Measurements from ENCODE around the gene PHF3. TPM values are rescaled to one million over a fixed set of nuclear protein-coding genes. Genes with fewer than 3 reads are reported as not detected.
"Not testable (repeated sequence)": the region's sequence is repeated elsewhere in the genome, so short reads cannot be mapped to it uniquely, and the experiment has no call there.

Gene PHF3
- total and polyA plus RNA-seq, 4 donors, result 6.9 to 69.2 (median 32.5) TPM

DNA sequence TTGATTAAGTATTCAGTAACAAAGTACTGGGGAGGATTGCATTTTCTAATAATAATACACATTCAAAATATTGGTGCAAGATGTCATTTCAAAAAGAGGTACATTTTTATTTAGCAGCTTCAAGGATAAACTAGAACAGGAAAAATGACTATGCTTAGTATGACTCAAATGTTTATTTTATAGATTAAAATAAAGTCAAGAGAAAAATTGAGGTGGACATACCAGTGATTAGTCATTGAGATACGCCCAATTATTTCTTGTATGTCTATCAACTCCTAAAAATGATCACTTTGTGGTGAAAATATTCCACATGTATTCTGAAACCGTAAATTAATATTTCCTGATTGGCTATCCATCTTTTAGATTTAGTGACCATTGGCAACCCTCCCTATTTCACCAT is 96.7 kb downstream of the PHF3 start:
- H3K27ac ChIP-seq (ENCODE audit: low read depth in 1 of 2, low read length in 2 of 2), result no peak overlapping the region
- H3K4me1 ChIP-seq (ENCODE audit: control insufficient read depth in 1 of 2, insufficient read depth in 2 of 2, low read length in 2 of 2), result no peaks in the 10 kb centered on the region
- WGBS, 2 donors, result 55 to 68% methylated on average over 2 of the region's 2 CpGs
- DNase-seq, result no peak
- H3K27me3 ChIP-seq (ENCODE audit: control insufficient read depth in 1 of 2, insufficient read depth in 2 of 2, low read length in 1 of 2), result no peaks in the 10 kb centered on the region
- H3K4me3 ChIP-seq (ENCODE audit: low read length in 2 of 2), result no peak overlapping the region
- intact Hi-C loops (cut with DNase I), result no loop called here
- H3K36me3 ChIP-seq (ENCODE audit: control insufficient read depth in 1 of 2, insufficient read depth in 2 of 2, low read length in 1 of 2), result no peaks in the 10 kb centered on the region
- H3K9me3 ChIP-seq (ENCODE audit: control insufficient read depth, low read length), result no peaks in the 10 kb centered on the region
- no peak for ATAC-seq (ENCODE audit: low FRiP score)

DNA sequence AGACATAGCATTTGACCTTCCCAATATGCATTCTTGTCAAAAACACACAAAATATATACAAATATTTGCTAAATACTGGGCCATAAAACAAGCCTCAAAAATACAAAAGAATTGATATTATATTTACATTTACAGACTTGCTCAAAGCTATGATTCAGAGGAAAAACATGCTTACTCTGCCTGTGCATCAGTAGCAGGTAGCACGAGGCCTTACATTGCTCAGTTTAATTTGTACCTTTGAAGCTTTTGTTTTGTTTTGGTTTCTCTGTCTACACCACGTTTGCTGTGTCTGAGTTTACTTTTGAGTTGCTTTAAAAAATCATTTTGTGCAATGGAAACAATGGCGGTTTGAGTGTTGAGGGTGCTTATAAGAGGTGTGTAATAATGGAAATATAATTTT is 99.3 kb downstream of the PHF3 start:
- intact Hi-C loops (cut with DNase I), result no loop called here
- H3K4me1 ChIP-seq (ENCODE audit: control insufficient read depth in 1 of 2, insufficient read depth in 2 of 2, low read length in 2 of 2), result no peaks in the 10 kb centered on the region

DNA sequence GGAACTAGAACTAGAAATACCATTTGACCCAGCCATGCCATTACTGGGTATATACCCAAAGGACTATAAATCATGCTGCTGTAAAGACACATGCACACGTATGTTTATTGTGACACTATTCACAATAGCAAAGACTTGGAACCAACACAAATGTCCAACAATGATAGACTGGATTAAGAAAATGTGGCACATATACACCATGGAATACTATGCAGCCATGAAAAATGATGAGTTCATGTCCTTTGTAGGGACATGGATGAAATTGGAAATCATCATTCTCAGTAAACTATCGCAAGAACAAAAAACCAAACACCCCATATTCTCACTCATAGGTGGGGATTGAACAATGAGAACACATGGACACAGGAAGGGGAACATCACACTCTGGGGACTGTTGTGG is 102.6 kb downstream of the PHF3 start:
- DNase-seq; H3K4me3 ChIP-seq (ENCODE audit: low read length in 2 of 2); intact Hi-C loops (cut with DNase I); H3K27ac ChIP-seq (ENCODE audit: low read depth in 1 of 2, low read length in 2 of 2); H3K36me3 ChIP-seq (ENCODE audit: control insufficient read depth in 1 of 2, insufficient read depth in 2 of 2, low read length in 1 of 2); H3K27me3 ChIP-seq (ENCODE audit: control insufficient read depth in 1 of 2, insufficient read depth in 2 of 2, low read length in 1 of 2); H3K9me3 ChIP-seq (ENCODE audit: control insufficient read depth, low read length); H3K4me1 ChIP-seq (ENCODE audit: control insufficient read depth in 1 of 2, insufficient read depth in 2 of 2, low read length in 2 of 2); ATAC-seq (ENCODE audit: low FRiP score): not testable (repeated sequence)
- WGBS, 2 donors, result 91 to 96% methylated on average over 2 of the region's 2 CpGs

More for the DNA sequence above, 99.3 kb downstream of the PHF3 start:
- DNase-seq, result no peak
- no peak overlapping the region for H3K27ac ChIP-seq (ENCODE audit: low read depth in 1 of 2, low read length in 2 of 2)
- 75 to 77% methylated on average over 3 of the region's 3 CpGs for WGBS, 2 donors
- no peak for ATAC-seq (ENCODE audit: low FRiP score)
- no peak overlapping the region for H3K4me3 ChIP-seq (ENCODE audit: low read length in 2 of 2)
- H3K36me3 ChIP-seq (ENCODE audit: control insufficient read depth in 1 of 2, insufficient read depth in 2 of 2, low read length in 1 of 2), result no peaks in the 10 kb centered on the region
- H3K27me3 ChIP-seq (ENCODE audit: control insufficient read depth in 1 of 2, insufficient read depth in 2 of 2, low read length in 1 of 2), result no peaks in the 10 kb centered on the region
- no peaks in the 10 kb centered on the region for H3K9me3 ChIP-seq (ENCODE audit: control insufficient read depth, low read length)

DNA sequence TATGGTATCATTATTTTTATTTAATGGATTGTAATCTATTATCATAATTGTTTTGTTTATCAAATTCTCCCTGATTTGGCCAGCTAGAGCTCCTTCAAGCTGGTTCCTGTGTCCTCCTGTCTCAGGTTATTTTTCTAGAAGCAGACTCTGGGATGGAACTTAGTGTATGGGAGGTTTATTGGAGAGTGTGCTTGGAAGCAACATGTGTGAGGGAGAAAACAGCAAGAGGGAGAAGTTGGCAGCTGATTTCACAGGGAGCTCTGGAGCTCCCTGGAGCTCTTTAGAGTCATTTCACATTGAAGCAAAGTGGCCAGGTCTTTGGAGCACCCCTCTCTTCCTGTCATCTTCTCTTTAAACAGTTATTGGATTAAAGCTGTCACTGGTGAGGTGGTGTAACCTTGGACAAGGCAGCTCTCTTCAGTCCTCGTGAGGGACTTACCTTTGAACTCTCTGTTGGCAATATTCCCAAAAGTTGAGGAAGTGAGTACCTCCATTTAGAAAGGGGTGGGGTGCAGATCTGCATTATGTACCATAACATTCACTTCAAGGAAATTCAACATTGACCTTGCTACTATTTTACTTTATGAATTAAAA is 103.6 kb downstream of the PHF3 start:
- intact Hi-C loops (cut with DNase I), result no loop called here
- ATAC-seq (ENCODE audit: low FRiP score) (no peak), DNase-seq (no peak)
- WGBS, 2 donors, result 40 to 45% methylated on average over 1 of the region's 1 CpG
- no peak overlapping the region for H3K4me3 ChIP-seq (ENCODE audit: low read length in 2 of 2)
- H3K9me3 ChIP-seq (ENCODE audit: control insufficient read depth, low read length), result no peaks in the 10 kb centered on the region
- peaks cover 0 to 2% of the 10 kb centered on the region in 2 donors for H3K4me1 ChIP-seq (ENCODE audit: control insufficient read depth in 1 of 2, insufficient read depth in 2 of 2, low read length in 2 of 2)
- H3K27me3 ChIP-seq (ENCODE audit: control insufficient read depth in 1 of 2, insufficient read depth in 2 of 2, low read length in 1 of 2), result no peaks in the 10 kb centered on the region
- H3K36me3 ChIP-seq (ENCODE audit: control insufficient read depth in 1 of 2, insufficient read depth in 2 of 2, low read length in 1 of 2), result no peaks in the 10 kb centered on the region
- H3K27ac ChIP-seq (ENCODE audit: low read depth in 1 of 2, low read length in 2 of 2), result no peak overlapping the region

DNA sequence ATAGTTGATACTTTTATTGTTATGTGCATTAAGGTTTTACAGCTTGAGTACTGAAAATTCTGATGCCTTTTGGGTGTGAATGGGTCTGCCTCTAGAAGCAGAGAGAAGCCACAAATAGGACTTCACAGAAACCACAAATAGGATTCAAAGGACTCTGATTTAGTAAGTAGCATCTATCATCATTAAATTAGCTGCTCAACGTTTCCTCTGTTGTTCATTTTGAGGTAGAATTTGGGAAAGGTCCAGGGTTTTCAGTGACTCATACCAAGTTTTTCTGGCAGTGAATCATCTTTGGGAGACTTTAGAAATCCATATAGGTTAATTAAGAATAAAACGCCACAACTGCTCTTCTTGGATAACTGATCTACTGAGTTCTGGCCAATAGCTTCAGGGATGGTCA is 105.1 kb downstream of the PHF3 start:
- 14 to 17% methylated on average over 2 of the region's 2 CpGs for WGBS, 2 donors
- Histone ChIP-seq H3K27me3 (ENCODE audit: control insufficient read depth in 1 of 2, insufficient read depth in 2 of 2, low read length in 1 of 2) (no peaks in the 10 kb centered on the region), H3K4me1 (ENCODE audit: control insufficient read depth in 1 of 2, insufficient read depth in 2 of 2, low read length in 2 of 2) (peaks cover 0 to 2% of the 10 kb centered on the region in 2 donors), H3K27ac (ENCODE audit: low read depth in 1 of 2, low read length in 2 of 2) (no peak overlapping the region), H3K9me3 (ENCODE audit: control insufficient read depth, low read length) (no peaks in the 10 kb centered on the region), H3K36me3 (ENCODE audit: control insufficient read depth in 1 of 2, insufficient read depth in 2 of 2, low read length in 1 of 2) (no peaks in the 10 kb centered on the region), H3K4me3 (ENCODE audit: low read length in 2 of 2) (no peak overlapping the region)
- intact Hi-C loops (cut with DNase I), result no loop called here
- ATAC-seq (ENCODE audit: low FRiP score) (no peak), DNase-seq (no peak)

DNA sequence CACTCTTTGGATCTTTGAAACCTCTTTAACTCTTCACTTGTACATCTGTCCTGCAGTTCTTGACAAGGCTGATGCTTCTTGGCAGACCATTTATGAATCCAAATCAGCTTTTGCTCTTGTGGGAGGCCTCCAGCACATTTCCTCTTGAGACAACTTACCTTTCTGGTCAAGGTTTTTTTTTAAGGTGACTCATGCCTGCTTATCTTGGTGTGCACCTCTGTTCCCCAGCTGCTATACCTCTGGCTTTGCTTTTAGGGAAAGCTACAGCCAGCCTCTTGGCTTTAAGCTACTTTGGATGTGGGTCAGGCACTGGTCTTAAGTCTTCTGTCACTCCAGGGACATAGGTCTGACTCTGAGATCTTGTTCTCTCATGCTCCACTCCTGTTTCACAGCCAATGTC is 106.5 kb downstream of the PHF3 start:
- Histone ChIP-seq H3K4me3 (ENCODE audit: low read length in 2 of 2) (no peak overlapping the region), H3K4me1 (ENCODE audit: control insufficient read depth in 1 of 2, insufficient read depth in 2 of 2, low read length in 2 of 2) (peaks cover 0 to 2% of the 10 kb centered on the region in 2 donors), H3K27me3 (ENCODE audit: control insufficient read depth in 1 of 2, insufficient read depth in 2 of 2, low read length in 1 of 2) (no peaks in the 10 kb centered on the region), H3K9me3 (ENCODE audit: control insufficient read depth, low read length) (no peaks in the 10 kb centered on the region), H3K36me3 (ENCODE audit: control insufficient read depth in 1 of 2, insufficient read depth in 2 of 2, low read length in 1 of 2) (no peaks in the 10 kb centered on the region), H3K27ac (ENCODE audit: low read depth in 1 of 2, low read length in 2 of 2) (no peak overlapping the region)
- no peak for ATAC-seq (ENCODE audit: low FRiP score)
- intact Hi-C loops (cut with DNase I), result no loop called here
- no peak for DNase-seq

DNA sequence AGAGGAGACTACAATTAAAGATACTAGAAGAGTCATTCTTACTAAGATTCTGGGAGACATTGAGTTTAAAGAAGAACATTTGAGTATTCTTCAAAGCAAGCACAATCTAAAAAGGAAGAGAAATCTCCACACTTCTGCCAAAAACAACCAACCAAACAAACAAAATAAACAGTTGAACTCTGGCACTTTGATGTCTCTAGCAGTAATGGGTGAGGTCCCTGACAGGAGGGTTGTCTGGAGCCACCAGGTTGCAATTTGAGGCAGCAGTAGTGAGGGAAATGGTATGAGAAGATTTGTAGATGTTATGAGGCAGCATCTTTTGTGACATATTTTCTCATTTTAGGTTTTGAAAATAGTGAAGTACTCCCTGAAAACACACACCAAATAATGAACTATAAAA is 108.1 kb downstream of the PHF3 start:
- no peak overlapping the region for H3K4me3 ChIP-seq (ENCODE audit: low read length in 2 of 2)
- no peak for ATAC-seq (ENCODE audit: low FRiP score)
- DNase-seq, result no peak
- H3K27me3 ChIP-seq (ENCODE audit: control insufficient read depth in 1 of 2, insufficient read depth in 2 of 2, low read length in 1 of 2), result no peaks in the 10 kb centered on the region
- H3K4me1 ChIP-seq (ENCODE audit: control insufficient read depth in 1 of 2, insufficient read depth in 2 of 2, low read length in 2 of 2), result peaks cover 0 to 2% of the 10 kb centered on the region in 2 donors
- no peak overlapping the region for H3K27ac ChIP-seq (ENCODE audit: low read depth in 1 of 2, low read length in 2 of 2)
- H3K9me3 ChIP-seq (ENCODE audit: control insufficient read depth, low read length), result no peaks in the 10 kb centered on the region
- intact Hi-C loops (cut with DNase I), result no loop called here
- H3K36me3 ChIP-seq (ENCODE audit: control insufficient read depth in 1 of 2, insufficient read depth in 2 of 2, low read length in 1 of 2), result no peaks in the 10 kb centered on the region

DNA sequence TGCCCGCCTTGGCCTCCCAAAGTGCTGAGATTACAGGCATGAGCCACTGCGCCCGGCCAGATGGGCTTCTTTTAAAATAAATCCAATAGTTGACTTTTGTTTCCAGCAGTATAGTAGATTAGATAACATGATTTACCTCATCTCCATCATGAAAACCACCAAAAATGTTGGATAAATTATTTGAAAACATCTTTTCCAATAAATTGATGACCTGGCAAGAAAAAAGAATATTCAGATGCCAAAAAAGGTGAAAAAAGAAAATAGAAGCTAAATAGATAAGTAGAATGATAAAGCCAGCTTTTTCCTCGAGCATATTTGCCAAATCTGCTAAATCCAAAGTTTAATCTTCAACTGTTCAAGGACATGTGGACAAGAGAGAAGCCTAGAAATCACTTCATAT is 109.2 kb downstream of the PHF3 start:
- intact Hi-C loops (cut with DNase I), result no loop called here
- 77 to 88% methylated on average over 4 of the region's 4 CpGs for WGBS, 2 donors
- ATAC-seq (ENCODE audit: low FRiP score), result no peak

DNA sequence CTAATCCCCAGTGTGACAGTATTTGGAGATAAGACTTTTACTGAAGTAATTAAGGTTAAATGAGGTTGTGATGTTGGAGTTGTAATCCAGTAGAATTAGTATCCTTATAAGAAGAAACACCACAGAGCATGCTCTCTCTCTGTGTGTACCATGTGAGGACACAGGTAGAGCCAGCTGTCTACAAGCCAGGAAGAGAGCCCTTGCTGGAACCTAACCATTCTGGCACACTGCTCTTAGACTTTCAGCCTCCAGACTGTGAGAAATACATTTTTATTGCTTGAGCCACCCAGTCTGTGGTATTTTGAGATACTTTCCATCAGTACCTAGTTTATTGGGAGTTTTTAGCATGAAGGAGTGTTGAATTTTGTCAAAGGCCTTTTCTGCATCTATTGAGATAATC is 110.2 kb downstream of the PHF3 start:
- ATAC-seq (ENCODE audit: low FRiP score) (no peak), DNase-seq (no peak)
- Histone ChIP-seq H3K4me3 (ENCODE audit: low read length in 2 of 2) (no peak overlapping the region), H3K4me1 (ENCODE audit: control insufficient read depth in 1 of 2, insufficient read depth in 2 of 2, low read length in 2 of 2) (peaks cover 0 to 2% of the 10 kb centered on the region in 2 donors), H3K36me3 (ENCODE audit: control insufficient read depth in 1 of 2, insufficient read depth in 2 of 2, low read length in 1 of 2) (no peaks in the 10 kb centered on the region), H3K27me3 (ENCODE audit: control insufficient read depth in 1 of 2, insufficient read depth in 2 of 2, low read length in 1 of 2) (no peaks in the 10 kb centered on the region), H3K9me3 (ENCODE audit: control insufficient read depth, low read length) (no peaks in the 10 kb centered on the region), H3K27ac (ENCODE audit: low read depth in 1 of 2, low read length in 2 of 2) (no peak overlapping the region)
- intact Hi-C loops (cut with DNase I), result no loop called here

More for the DNA sequence above, 109.2 kb downstream of the PHF3 start:
- Histone ChIP-seq H3K9me3 (ENCODE audit: control insufficient read depth, low read length) (no peaks in the 10 kb centered on the region), H3K4me1 (ENCODE audit: control insufficient read depth in 1 of 2, insufficient read depth in 2 of 2, low read length in 2 of 2) (peaks cover 0 to 2% of the 10 kb centered on the region in 2 donors), H3K27me3 (ENCODE audit: control insufficient read depth in 1 of 2, insufficient read depth in 2 of 2, low read length in 1 of 2) (no peaks in the 10 kb centered on the region), H3K4me3 (ENCODE audit: low read length in 2 of 2) (no peak overlapping the region), H3K36me3 (ENCODE audit: control insufficient read depth in 1 of 2, insufficient read depth in 2 of 2, low read length in 1 of 2) (no peaks in the 10 kb centered on the region), H3K27ac (ENCODE audit: low read depth in 1 of 2, low read length in 2 of 2) (no peak overlapping the region)
- no peak for DNase-seq

Measured in aorta (tissue), 5 donors.